IgD-negative memory B cell (primary cell): Measurements from ENCODE around the gene CD2. TPM values are rescaled to one million over a fixed set of nuclear protein-coding genes. Genes with fewer than 3 reads are reported as not detected.

Experiments used
- H3K27ac Mint-ChIP-seq, 3 donors: one replicate each; pipeline ENCODE4 v1.8.0; 2020 to 2022; ENCODE audit warnings: mild to moderate bottlenecking in 3 of 3, mixed read lengths in 3 of 3, moderate library complexity in 1 of 3
- H3K27me3 Mint-ChIP-seq: one replicate; pipeline ENCODE4 v1.8.0; 2021; ENCODE audit warnings: mixed read lengths
- H3K36me3 Mint-ChIP-seq: one replicate; pipeline ENCODE4 v1.8.0; 2020; ENCODE audit warnings: mild to moderate bottlenecking, mixed read lengths
- H3K4me1 Mint-ChIP-seq, 3 donors: one replicate each; pipeline ENCODE4 v1.8.0; 2020 to 2022; ENCODE audit warnings: mixed read lengths in 3 of 3, mild to moderate bottlenecking in 1 of 3
- H3K4me3 Mint-ChIP-seq, 4 donors: one replicate each; pipeline ENCODE4 v1.8.0; 2020 to 2022; ENCODE audit warnings: mild to moderate bottlenecking in 4 of 4, mixed read lengths in 4 of 4, moderate library complexity in 3 of 4
- H3K9me3 Mint-ChIP-seq, 3 donors: one replicate each; pipeline ENCODE4 v1.8.0; 2020 to 2021; ENCODE audit warnings: mixed read lengths in 3 of 3, mild to moderate bottlenecking in 1 of 3
- polyA plus RNA-seq: library from polyadenylated mRNA; unstranded; fragments of 300-500 nt; fragmentation: Illumina TruSeq; gene quantifications from one replicate; pipeline ENCODE4 v1.2.3, GENCODE V29; 2021

CD2 gene
- polyA plus RNA-seq: 6.6 TPM

DNA sequence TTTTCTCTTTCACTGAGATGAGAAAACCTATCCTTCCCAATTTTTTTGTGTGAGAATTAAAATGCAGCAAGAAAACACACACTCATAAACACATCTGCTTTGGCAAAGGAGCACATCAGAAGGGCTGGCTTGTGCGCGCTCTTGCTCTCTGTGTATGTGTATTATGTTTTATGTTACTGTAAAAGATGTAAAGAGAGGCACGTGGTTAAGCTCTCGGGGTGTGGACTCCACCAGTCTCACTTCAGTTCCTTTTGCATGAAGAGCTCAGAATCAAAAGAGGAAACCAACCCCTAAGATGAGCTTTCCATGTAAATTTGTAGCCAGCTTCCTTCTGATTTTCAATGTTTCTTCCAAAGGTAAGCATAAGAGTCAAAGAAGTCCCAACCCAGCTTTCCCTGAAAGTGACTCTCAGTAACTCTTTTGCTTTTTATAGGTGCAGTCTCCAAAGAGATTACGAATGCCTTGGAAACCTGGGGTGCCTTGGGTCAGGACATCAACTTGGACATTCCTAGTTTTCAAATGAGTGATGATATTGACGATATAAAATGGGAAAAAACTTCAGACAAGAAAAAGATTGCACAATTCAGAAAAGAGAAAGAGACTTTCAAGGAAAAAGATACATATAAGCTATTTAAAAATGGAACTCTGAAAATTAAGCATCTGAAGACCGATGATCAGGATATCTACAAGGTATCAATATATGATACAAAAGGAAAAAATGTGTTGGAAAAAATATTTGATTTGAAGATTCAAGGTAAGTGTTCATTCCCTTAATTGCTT lies at the start of gene CD2:
CD2 (plus strand) TSS at position 233 of the 780 bp plus-strand sequence; CDS start at position 296, 63 bp downstream.
- Mint-ChIP-seq H3K36me3 (no peaks in the 10 kb centered on the region), H3K27me3 (no peaks in the 10 kb centered on the region), H3K9me3 (peaks cover 1 to 5% (median 1%) of the 10 kb centered on the region in 3 donors), H3K27ac (peak within 1 kb of the TSS in 2 of 3 donors; percentile 76 to 82), H3K4me3 (peak within 1 kb of the TSS in 2 of 4 donors; percentile 74), H3K4me1 (peaks cover 0 to 5% (median 0%) of the 10 kb centered on the region in 3 donors)

DNA sequence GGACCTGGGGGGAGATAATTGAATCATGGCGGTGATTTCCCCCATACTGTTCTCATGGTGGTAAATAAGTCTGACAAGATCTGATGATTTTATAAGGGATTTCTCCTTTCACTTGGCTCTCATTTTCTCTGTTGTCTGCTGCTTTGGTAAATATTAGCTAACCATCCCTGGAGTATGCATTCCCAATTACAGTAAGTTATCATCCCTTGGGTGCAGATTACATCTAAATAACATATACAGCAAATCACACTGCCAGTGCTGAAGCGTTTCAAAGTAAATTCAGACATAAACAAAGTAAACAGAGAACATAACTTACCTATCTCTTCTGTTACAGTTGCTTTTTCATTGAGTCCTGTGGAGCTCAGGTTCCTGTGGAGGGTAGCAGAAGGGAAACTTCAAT lies 48.1 kb upstream of the CD2 start:
- Mint-ChIP-seq H3K27ac (no peak overlapping the region), H3K4me3 (no peak overlapping the region), H3K27me3 (peaks cover 11% of the 10 kb centered on the region), H3K9me3 (peaks cover 0 to 5% (median 4%) of the 10 kb centered on the region in 3 donors), H3K4me1 (no peaks in the 10 kb centered on the region), H3K36me3 (no peaks in the 10 kb centered on the region)

DNA sequence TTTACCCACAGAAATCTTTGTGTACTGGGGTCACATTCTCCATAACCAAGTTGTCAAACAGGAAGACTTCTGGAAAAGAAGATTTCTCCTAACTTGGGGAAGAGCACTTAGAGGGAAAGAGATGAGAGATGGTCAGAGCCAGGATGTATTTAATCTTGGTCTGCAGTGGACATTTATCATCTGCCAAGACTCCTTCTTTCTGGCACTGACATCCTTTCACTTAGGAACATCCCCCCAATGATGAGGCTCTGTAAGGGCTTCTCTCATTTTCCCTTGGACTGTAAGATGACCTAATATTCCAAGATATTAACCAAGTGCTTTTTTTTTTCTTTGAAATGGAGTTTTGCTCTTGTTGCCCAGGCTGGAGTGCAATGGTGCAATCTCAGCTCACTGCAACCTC lies 47.4 kb upstream of the CD2 start:
- Mint-ChIP-seq H3K4me1 (no peaks in the 10 kb centered on the region), H3K36me3 (no peaks in the 10 kb centered on the region), H3K9me3 (peaks cover 0 to 4% (median 0%) of the 10 kb centered on the region in 3 donors), H3K27ac (no peak overlapping the region), H3K27me3 (peaks cover 11% of the 10 kb centered on the region), H3K4me3 (no peak overlapping the region)

- no peak overlapping the region for H3K27ac Mint-ChIP-seq
- H3K36me3 Mint-ChIP-seq: no peaks in the 10 kb centered on the region
- peaks cover 14% of the 10 kb centered on the region for H3K27me3 Mint-ChIP-seq
- no peak overlapping the region for H3K4me3 Mint-ChIP-seq
- peaks cover 0 to 4% (median 0%) of the 10 kb centered on the region in 3 donors for H3K9me3 Mint-ChIP-seq
- no peaks in the 10 kb centered on the region for H3K4me1 Mint-ChIP-seq
Measured at GRCh38 chr1:116708255-116708900, 45.9 kb upstream of the CD2 start.

- Mint-ChIP-seq H3K36me3 (no peaks in the 10 kb centered on the region), H3K4me1 (no peaks in the 10 kb centered on the region), H3K27me3 (peaks cover 17% of the 10 kb centered on the region)
Measured at GRCh38 chr1:116709666-116710167, 44.5 kb upstream of the CD2 start.

DNA sequence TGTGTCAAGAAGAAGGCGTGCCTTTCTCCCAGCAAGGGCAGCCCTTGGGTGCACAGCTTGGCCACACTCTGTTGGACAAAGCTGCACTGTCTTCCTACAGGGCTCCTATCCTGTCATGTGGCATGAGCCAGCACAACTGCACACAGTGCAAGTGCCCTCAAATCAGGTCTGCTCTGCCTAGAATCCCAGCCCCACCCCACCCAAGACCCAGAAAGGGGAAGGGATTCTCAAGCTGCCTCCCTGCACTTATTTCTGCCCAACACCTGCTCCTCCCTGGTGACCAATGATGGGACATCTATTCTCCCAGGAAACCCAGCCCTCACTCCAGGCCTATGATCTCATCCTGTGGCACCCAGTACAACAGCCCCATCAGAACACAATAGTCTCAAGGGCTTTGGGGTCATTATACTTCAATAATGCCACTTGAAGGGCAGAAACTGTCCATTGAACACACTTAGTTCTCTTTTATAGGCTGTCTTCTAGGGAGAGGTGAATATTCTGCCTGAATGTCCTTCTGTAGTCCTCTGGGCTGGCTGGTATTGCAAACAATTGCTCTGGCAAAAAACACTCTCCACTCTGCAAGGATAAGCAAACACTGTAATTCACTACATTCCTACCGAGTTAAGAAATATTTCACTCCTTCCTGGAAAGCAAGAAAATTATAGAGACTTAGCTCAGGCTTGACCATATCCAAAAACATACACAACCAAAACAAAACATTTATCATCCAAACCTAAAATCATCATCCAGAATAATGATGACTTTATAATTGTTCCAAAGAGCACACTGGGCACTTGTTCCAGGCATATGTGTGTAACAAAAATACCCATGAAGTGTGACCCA lies 43.6 kb upstream of the CD2 start:
- Mint-ChIP-seq H3K4me1 (no peaks in the 10 kb centered on the region), H3K4me3 (no peak overlapping the region)

More at GRCh38 chr1:116709666-116710167, 44.5 kb upstream of the CD2 start:
- Mint-ChIP-seq H3K4me3 (no peak overlapping the region), H3K9me3 (peaks cover 0 to 3% (median 0%) of the 10 kb centered on the region in 3 donors), H3K27ac (no peak overlapping the region)

GRCh38 chr1:116711263-116711840 lies 42.9 kb upstream of the CD2 start:
- no peak overlapping the region for H3K27ac Mint-ChIP-seq
- H3K27me3 Mint-ChIP-seq: peaks cover 19% of the 10 kb centered on the region
- H3K9me3 Mint-ChIP-seq: peaks cover 0 to 1% (median 0%) of the 10 kb centered on the region in 3 donors
- H3K4me3 Mint-ChIP-seq: no peak overlapping the region
- no peaks in the 10 kb centered on the region for H3K4me1 Mint-ChIP-seq
- no peaks in the 10 kb centered on the region for H3K36me3 Mint-ChIP-seq

More for the DNA sequence above, 43.6 kb upstream of the CD2 start:
- Mint-ChIP-seq H3K27ac (no peak overlapping the region), H3K9me3 (peaks cover 0 to 1% (median 0%) of the 10 kb centered on the region in 3 donors), H3K36me3 (no peaks in the 10 kb centered on the region), H3K27me3 (peaks cover 17% of the 10 kb centered on the region)

GRCh38 chr1:116712510-116712909 lies 41.7 kb upstream of the CD2 start:
- no peaks in the 10 kb centered on the region for H3K4me1 Mint-ChIP-seq
- H3K27ac Mint-ChIP-seq: no peak overlapping the region
- H3K4me3 Mint-ChIP-seq: no peak overlapping the region
- H3K9me3 Mint-ChIP-seq: peaks cover 0 to 1% (median 0%) of the 10 kb centered on the region in 3 donors
- H3K27me3 Mint-ChIP-seq: peaks cover 22% of the 10 kb centered on the region
- no peaks in the 10 kb centered on the region for H3K36me3 Mint-ChIP-seq

DNA sequence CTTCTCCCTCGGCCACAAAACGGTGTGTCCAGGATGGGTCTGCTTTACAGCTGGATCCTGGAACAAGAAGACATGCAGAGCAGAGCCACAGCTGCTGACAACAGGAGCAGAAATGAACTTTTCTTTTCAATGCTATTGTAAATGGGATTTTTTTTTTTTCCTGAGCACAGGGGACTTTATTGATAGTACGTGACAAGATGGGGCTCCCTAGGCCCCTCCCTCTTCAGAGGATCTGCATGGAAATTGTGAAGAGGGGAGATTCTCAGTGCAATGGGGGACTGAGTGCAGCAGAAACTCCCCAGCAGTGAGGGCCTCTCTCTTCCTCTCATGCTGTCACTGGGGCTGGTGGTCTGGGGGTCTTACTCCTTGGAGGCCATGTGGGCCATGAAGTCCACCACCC lies 40.8 kb upstream of the CD2 start:
- peaks cover 19% of the 10 kb centered on the region for H3K27me3 Mint-ChIP-seq
- no peak overlapping the region for H3K4me3 Mint-ChIP-seq
- no peak overlapping the region for H3K27ac Mint-ChIP-seq
- H3K9me3 Mint-ChIP-seq: peaks cover 0 to 1% (median 0%) of the 10 kb centered on the region in 3 donors
- no peaks in the 10 kb centered on the region for H3K36me3 Mint-ChIP-seq
- no peaks in the 10 kb centered on the region for H3K4me1 Mint-ChIP-seq

GRCh38 chr1:116716391-116716790 lies 37.8 kb upstream of the CD2 start:
- Mint-ChIP-seq H3K36me3 (no peaks in the 10 kb centered on the region), H3K4me1 (no peaks in the 10 kb centered on the region), H3K4me3 (no peak overlapping the region), H3K27me3 (peaks cover 12% of the 10 kb centered on the region), H3K9me3 (peaks cover 0 to 1% (median 0%) of the 10 kb centered on the region in 3 donors), H3K27ac (no peak overlapping the region)

- H3K4me3 Mint-ChIP-seq: no peak overlapping the region
- peaks cover 11% of the 10 kb centered on the region for H3K27me3 Mint-ChIP-seq
- H3K9me3 Mint-ChIP-seq: peaks cover 0 to under 1% (median 0%) of the 10 kb centered on the region in 3 donors
- H3K27ac Mint-ChIP-seq: no peak overlapping the region
- H3K36me3 Mint-ChIP-seq: no peaks in the 10 kb centered on the region
- no peaks in the 10 kb centered on the region for H3K4me1 Mint-ChIP-seq
Measured at GRCh38 chr1:116717318-116717717, 36.9 kb upstream of the CD2 start.

GRCh38 chr1:116720364-116721038 lies 33.7 kb upstream of the CD2 start:
- no peak overlapping the region for H3K27ac Mint-ChIP-seq
- peaks cover 5% of the 10 kb centered on the region for H3K27me3 Mint-ChIP-seq
- H3K36me3 Mint-ChIP-seq: no peaks in the 10 kb centered on the region
- no peaks in the 10 kb centered on the region for H3K9me3 Mint-ChIP-seq
- no peak overlapping the region for H3K4me3 Mint-ChIP-seq
- H3K4me1 Mint-ChIP-seq: peaks cover 0 to 3% (median 0%) of the 10 kb centered on the region in 3 donors

DNA sequence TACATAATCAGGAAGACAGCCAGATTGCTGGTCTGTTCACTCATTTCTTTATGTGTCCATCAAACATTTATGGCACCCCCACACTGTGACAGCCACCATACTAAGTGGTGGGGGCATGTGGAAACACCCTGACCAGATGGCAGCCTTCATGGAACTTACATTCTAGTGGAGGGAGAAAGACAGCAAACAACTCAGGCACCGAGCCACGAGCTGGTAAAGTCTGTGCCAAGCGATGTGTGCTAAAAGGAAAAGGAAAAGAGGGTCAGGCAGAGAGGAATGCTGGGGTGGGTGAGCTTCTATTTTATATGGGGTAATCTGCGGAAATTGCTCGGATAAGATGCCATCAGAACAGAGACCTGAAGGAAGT lies 33.2 kb upstream of the CD2 start:
- Mint-ChIP-seq H3K36me3 (no peaks in the 10 kb centered on the region), H3K4me1 (peaks cover 0 to 3% (median 0%) of the 10 kb centered on the region in 3 donors), H3K9me3 (no peaks in the 10 kb centered on the region), H3K27me3 (peaks cover 5% of the 10 kb centered on the region), H3K4me3 (no peak overlapping the region), H3K27ac (no peak overlapping the region)

DNA sequence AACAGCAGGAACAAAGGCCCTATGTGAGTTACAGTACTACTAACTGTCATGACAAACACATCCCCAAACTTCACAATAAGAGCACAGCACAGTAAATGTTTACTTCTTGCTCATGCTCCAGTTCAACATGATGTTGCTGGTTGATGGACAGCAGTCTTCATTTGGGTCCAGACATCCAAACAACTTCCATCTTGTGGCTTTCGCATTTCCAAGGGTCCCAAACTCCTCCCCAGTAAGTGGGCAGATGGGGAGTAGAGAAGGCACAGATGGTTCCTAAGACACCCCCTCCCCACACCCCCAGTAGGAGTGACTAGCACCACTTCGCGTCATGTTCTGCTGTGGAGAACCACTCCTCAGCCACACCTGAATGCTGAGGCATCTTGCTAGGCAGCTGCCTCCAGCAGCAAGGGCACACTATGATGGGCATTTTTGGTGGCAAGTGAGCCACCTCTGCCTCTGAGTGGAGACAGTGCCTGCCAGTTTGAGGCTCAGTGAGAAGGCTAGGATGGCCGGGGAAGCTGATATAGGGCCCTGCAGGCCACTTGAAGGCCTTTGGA lies 32.7 kb upstream of the CD2 start:
- Mint-ChIP-seq H3K9me3 (no peaks in the 10 kb centered on the region), H3K4me3 (no peak overlapping the region), H3K36me3 (no peaks in the 10 kb centered on the region), H3K27me3 (peaks cover 2% of the 10 kb centered on the region), H3K27ac (no peak overlapping the region), H3K4me1 (peaks cover under 1 to 5% (median 4%) of the 10 kb centered on the region in 3 donors)
